RWPE1 (cell line): ENCODE results near the gene HMGCS2.

Experiments
- CTCF ChIA-PET: fragments of 350-600 bp; sonication (Branson Sonifier 250); formaldehyde crosslinking; extraction: SDS; loops from one replicate; lab custom pipeline; 2021; lab: Yijun Ruan, JAX
- POLR2A ChIA-PET: fragments of 400-600 bp; formaldehyde crosslinking; extraction: SDS; loops from one replicate; lab custom pipeline; 2020; ENCODE audit warnings: antibody characterized with exemption; ENCODE audit not compliant: low non-redundant PET; lab: Yijun Ruan, JAX
- DNase-seq: peaks from one replicate; pipeline ENCODE4 v3.0.0; 2012; ENCODE audit warnings: low spot score
- H3K27ac ChIP-seq: fragments of 450-650 bp; 2 replicates; pipeline ENCODE4 v1.5.1; 2017
- CTCF ChIP-seq: fragments of 450-650 bp; conservative IDR thresholded peaks from 2 replicates; pipeline ENCODE4 v1.5.1; 2017; ENCODE audit warnings: low read depth, mild to moderate bottlenecking

The HMGCS2 gene

GRCh38 chr1:119731741-119732430, 36.8 kb downstream of the HMGCS2 start:
- DNase-seq: no peak
- ChIA-PET POLR2A (no interaction called here), CTCF (interaction anchor here (0.7 to 1.1 kb wide), 2 partner anchors 13 to 121 kb away, joined by 3 read pairs; no protein-coding TSS in a partner anchor)
- no peak overlapping the region for H3K27ac ChIP-seq
- no peak for TF ChIP-seq CTCF

- POLR2A ChIA-PET: no interaction called here
- CTCF ChIA-PET: interaction anchor here (1.0 to 1.1 kb wide), 2 partner anchors 12 to 121 kb away, joined by 3 to 4 read pairs; no protein-coding TSS in a partner anchor
- TF ChIP-seq CTCF: no peak
- no peak overlapping the region for H3K27ac ChIP-seq
- DNase-seq: peak; percentile 41
These were observed 37.6 kb downstream of the HMGCS2 start for GRCh38 chr1:119731060-119731459.

- TF ChIP-seq CTCF: no peak
- no peak for DNase-seq
- no peak overlapping the region for H3K27ac ChIP-seq
- CTCF ChIA-PET: interaction anchor here (1.0 to 1.6 kb wide), 2 partner anchors 15 to 54 kb away, joined by 3 to 4 read pairs; no protein-coding TSS in a partner anchor
- POLR2A ChIA-PET: no interaction called here
These were observed 39.7 kb downstream of the HMGCS2 start for GRCh38 chr1:119729044-119729443.

GRCh38 chr1:119727991-119728390, 40.7 kb downstream of the HMGCS2 start:
- ChIA-PET CTCF (interaction anchor here (1.6 kb wide), 1 partner anchor 53 kb away, joined by 4 read pairs; no protein-coding TSS in a partner anchor), POLR2A (no interaction called here)
- no peak for TF ChIP-seq CTCF
- H3K27ac ChIP-seq: no peak overlapping the region
- no peak for DNase-seq

- DNase-seq: no peak
- H3K27ac ChIP-seq: no peak overlapping the region
- ChIA-PET CTCF (no interaction called here), POLR2A (no interaction called here)
- no peak for TF ChIP-seq CTCF
These were observed 43.1 kb downstream of the HMGCS2 start for GRCh38 chr1:119725626-119726025.

GRCh38 chr1:119724611-119725218, 44.0 kb downstream of the HMGCS2 start:
- POLR2A ChIA-PET: interaction anchor here (0.5 kb wide), 1 partner anchor 49 kb away, joined by 4 read pairs; no protein-coding TSS in a partner anchor
- no peak for TF ChIP-seq CTCF
- CTCF ChIA-PET: no interaction called here
- no peak for DNase-seq
- no peak overlapping the region for H3K27ac ChIP-seq
